ENCODE results near the gene SOX15.

GRCh38 chr17:7556627-7557026 lies 33.3 kb downstream of the SOX15 start:
- TF ChIP-seq CTCF (IDR thresholded peaks at IDR 0.05), result no peak
- no peak for TF ChIP-seq POLR2A (IDR thresholded peaks at IDR 0.05)

Measured in body of pancreas (tissue), 4 donors.